ENCODE measurements around the gene MPV17. TPM values are rescaled to one million over a fixed set of nuclear protein-coding genes. Genes with fewer than 3 reads are reported as not detected.

The MPV17 gene
- total and polyA plus RNA-seq, 9 of the 15 experiments (the other 6 are each of a cell fraction or from before 2014, with no cell fraction given): 54.7 to 140 (median 70.2) TPM

DNA sequence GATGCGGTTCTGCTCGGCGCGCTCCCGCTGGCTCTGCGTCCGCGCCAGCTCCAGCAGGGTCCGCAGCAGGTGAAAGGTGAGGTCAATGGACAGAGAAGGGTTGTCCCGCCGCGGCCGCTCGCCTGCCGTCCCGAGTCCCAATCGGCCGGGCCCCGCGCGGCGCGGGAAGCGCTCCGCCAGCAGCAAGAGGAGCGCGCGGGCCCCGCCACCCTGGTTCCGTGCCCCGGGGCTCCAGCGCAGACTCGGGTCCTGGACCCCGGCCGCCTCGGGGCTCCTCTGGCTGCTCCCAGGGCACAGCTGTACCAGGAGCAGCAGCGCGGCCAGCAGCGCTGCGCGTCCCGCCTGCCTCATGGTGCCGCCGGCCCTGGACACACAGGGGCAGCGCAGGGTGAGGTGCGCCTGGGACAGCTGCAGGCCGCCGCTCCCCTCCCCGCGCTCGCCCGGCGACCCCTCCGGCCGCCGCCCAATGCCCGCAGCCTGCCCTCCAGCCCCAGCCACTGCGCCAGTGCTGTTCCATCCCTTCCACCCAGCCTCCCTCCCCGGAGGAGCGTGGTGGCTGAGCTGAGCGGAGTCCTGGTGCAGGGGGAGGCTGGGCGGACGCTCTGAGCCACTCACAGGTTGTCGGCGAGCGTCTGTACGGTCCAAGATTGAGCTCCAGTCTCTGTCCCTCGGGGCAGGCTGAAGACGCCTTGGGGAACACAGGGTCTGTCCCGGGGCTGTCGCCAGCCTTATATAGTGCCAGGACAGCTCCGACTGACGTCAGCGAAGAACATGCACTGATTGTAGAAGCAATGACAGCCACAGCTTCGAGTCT, 15.1 kb downstream of the MPV17 start:
- CTCF ChIA-PET (ENCODE audit: low intra/inter-chr PET ratio): no interaction called here
- no peak overlapping the region for H2AFZ ChIP-seq (ENCODE audit: low read depth, low read length)
- H3K9me3 ChIP-seq (replicated peaks; ENCODE audit: control insufficient read depth, insufficient read depth, low read depth, low read length): no peaks in the 10 kb centered on the region

More for the DNA sequence above, 15.1 kb downstream of the MPV17 start:
- H3K9me1 ChIP-seq (ENCODE audit: control insufficient read depth, insufficient read depth, low read length): no peaks in the 10 kb centered on the region
- no peaks in the 10 kb centered on the region for H4K20me1 ChIP-seq (replicated peaks; ENCODE audit: control insufficient read depth, insufficient read depth, low read length)
- 97% methylated on average over 52 of the region's 75 CpGs for WGBS (ENCODE audit: insufficient coverage, low coverage, missing lambda C conversion rate)
- no TSS peak for BruUV-seq (replicated peaks)
- no peak overlapping the region for H3K9ac ChIP-seq (ENCODE audit: insufficient read depth in 1 of 2, low read depth in 2 of 2, low read length in 2 of 2)
- no peaks in the 10 kb centered on the region for H3K79me2 ChIP-seq (ENCODE audit: control insufficient read depth, insufficient read depth, low read length)
- H3K4me1 ChIP-seq (replicated peaks in 1 of 2; ENCODE audit: control insufficient read depth in 2 of 2, insufficient read depth in 2 of 2, low read length in 2 of 2): peaks cover 0 to 8% of the 10 kb centered on the region in 2 experiments; a peak in 2 of 5 replicates
- no peaks in the 10 kb centered on the region for H3K27me3 ChIP-seq (ENCODE audit: control insufficient read depth in 2 of 2, insufficient read depth in 2 of 2, low read length in 2 of 2)
- ATAC-seq (no peak), DNase-seq (ENCODE audit: extremely low read depth in 1 of 4, low spot score in 3 of 4) (no peak), FAIRE-seq (no peak)
- no peak overlapping the region for H3K27ac ChIP-seq (ENCODE audit: extremely low read depth, low read depth, low read length)
- POLR2A ChIA-PET: interaction anchor here (0.6 kb wide), 1 partner anchor 424 kb away, joined by 3 read pairs; no protein-coding TSS in a partner anchor
- no peak overlapping the region for H3K4me3 ChIP-seq
- TF ChIP-seq CBX1 (IDR thresholded peaks at IDR 0.05; ENCODE audit: low read depth): no peak
- TF ChIP-seq, protein P1, sequence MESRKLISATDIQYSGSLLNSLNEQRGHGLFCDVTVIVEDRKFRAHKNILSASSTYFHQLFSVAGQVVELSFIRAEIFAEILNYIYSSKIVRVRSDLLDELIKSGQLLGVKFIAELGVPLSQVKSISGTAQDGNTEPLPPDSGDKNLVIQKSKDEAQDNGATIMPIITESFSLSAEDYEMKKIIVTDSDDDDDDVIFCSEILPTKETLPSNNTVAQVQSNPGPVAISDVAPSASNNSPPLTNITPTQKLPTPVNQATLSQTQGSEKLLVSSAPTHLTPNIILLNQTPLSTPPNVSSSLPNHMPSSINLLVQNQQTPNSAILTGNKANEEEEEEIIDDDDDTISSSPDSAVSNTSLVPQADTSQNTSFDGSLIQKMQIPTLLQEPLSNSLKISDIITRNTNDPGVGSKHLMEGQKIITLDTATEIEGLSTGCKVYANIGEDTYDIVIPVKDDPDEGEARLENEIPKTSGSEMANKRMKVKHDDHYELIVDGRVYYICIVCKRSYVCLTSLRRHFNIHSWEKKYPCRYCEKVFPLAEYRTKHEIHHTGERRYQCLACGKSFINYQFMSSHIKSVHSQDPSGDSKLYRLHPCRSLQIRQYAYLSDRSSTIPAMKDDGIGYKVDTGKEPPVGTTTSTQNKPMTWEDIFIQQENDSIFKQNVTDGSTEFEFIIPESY (CRISPR knock-in tag; IDR thresholded peaks at IDR 0.05): peak; percentile 72
- peaks cover 20% of the 10 kb centered on the region; the same call in 2 of the 3 replicates for H3K36me3 ChIP-seq (ENCODE audit: control insufficient read depth, insufficient read depth, low read length)
- in situ Hi-C loops (cut with MboI): no loop called here
- intact Hi-C loops (cut with micrococcal nuclease): no loop called here
- H3K4me2 ChIP-seq (ENCODE audit: insufficient read depth, low read length): no peak overlapping the region

All from K562 (cell line).